A549 (cell line): ENCODE data around the gene C1QTNF1. TPM values are rescaled to one million over a fixed set of nuclear protein-coding genes. Genes with fewer than 3 reads are reported as not detected.

ENCODE experiments used
- ATAC-seq, 2 experiments: fragments of 200-7000 bp in 1 of 2; fragments of >200 bp in 1 of 2; cut with Nextera tagmentation in 1 of 2; cut with Tn5 transposase in 1 of 2; 3 replicates each; pipeline versions ENCODE4 v1.8.0 to v1.9.1; 2018 to 2020; ENCODE audit warnings: mild to moderate bottlenecking in 1 of 2, moderate library complexity in 1 of 2
- CTCF ChIA-PET: fragments of 300-600 bp; sonication (Branson Sonifier 250); formaldehyde crosslinking; extraction: SDS; loops from one replicate; lab custom pipeline; 2021; ENCODE audit warnings: antibody characterized with exemption, inconsistent platforms; lab: Yijun Ruan, JAX
- POLR2A ChIA-PET: fragments of 350-600 bp; formaldehyde crosslinking; extraction: SDS; loops from one replicate; lab custom pipeline; 2021; ENCODE audit warnings: antibody characterized with exemption, inconsistent platforms; lab: Yijun Ruan, JAX
- DNase-seq, 2 experiments: peaks; one replicate each; pipeline versions ENCODE4 v3.0.0 to v3.0.0-alpha.2; 2011 to 2016; ENCODE audit warnings: low read depth in 1 of 2, low spot score in 1 of 2
- FAIRE-seq: peaks from 2 replicates; lab custom pipeline; 2011; peaks lifted over from hg19 to GRCh38; lab: Jason Lieb, UNC
- H3K27ac ChIP-seq, 2 experiments: fragments of >200 bp; sonication (Bioruptor Twin); formaldehyde crosslinking; 3 replicates each; pipeline ENCODE4 v1.5.1; 2016 to 2017
- H3K4me1 ChIP-seq: fragments of >200 bp; sonication (Bioruptor Twin); formaldehyde crosslinking; 3 replicates; pipeline ENCODE4 v1.6.1; 2016
- H3K4me2 ChIP-seq: fragments of >200 bp; sonication (Bioruptor Twin); formaldehyde crosslinking; 3 replicates; pipeline ENCODE4 v1.6.1; 2016
- H3K4me3 ChIP-seq: fragments of >200 bp; sonication (Bioruptor Twin); formaldehyde crosslinking; 3 replicates; pipeline ENCODE4 v1.5.1; 2016
- H3K9me3 ChIP-seq: fragments of >200 bp; sonication (Bioruptor Twin); formaldehyde crosslinking; 3 replicates; pipeline ENCODE4 v1.6.1; 2016
- ATOH8 ChIP-seq: fragments of 250-450 bp; sonication (Bioruptor Pico); IDR thresholded peaks from 2 replicates; pipeline ENCODE4 v1.5.0; 2020; ENCODE audit warnings: low read depth, mild to moderate bottlenecking, moderate library complexity
- BCL3 ChIP-seq: fragments of >200 bp; sonication (Bioruptor Twin); formaldehyde crosslinking; IDR thresholded peaks from 3 replicates; pipeline ENCODE4 v1.6.1; 2016
- CTCF ChIP-seq: fragments of >200 bp; sonication (Bioruptor Twin); formaldehyde crosslinking; IDR thresholded peaks from 3 replicates; pipeline ENCODE4 v1.5.1; 2016
- EP300 ChIP-seq, 2 experiments: fragments of >200 bp; sonication (Bioruptor Twin); formaldehyde crosslinking; IDR thresholded peaks; 2 replicates in 1 of 2; 3 replicates in 1 of 2; pipeline ENCODE4 v1.6.1; 2016 to 2017
- HDAC2 ChIP-seq: fragments of 200-600 bp; sonication (generic); IDR thresholded peaks from 2 replicates; pipeline ENCODE4 v1.6.1; 2016
- HEYL ChIP-seq: fragments of 250-450 bp; sonication (Bioruptor Pico); IDR thresholded peaks from 2 replicates; pipeline ENCODE4 v1.8.0; 2021; ENCODE audit warnings: mild to moderate bottlenecking, moderate library complexity
- JUN ChIP-seq, 2 experiments: fragments of >200 bp; sonication (Bioruptor Twin); formaldehyde crosslinking; IDR thresholded peaks; 2 replicates in 1 of 2; 3 replicates in 1 of 2; pipeline ENCODE4 v1.6.1; 2016 to 2017
- JUNB ChIP-seq: fragments of >200 bp; sonication (Bioruptor Twin); formaldehyde crosslinking; IDR thresholded peaks from 2 replicates; pipeline ENCODE4 v1.6.1; 2016
- KDM1A ChIP-seq: fragments of 200-600 bp; sonication (generic); IDR thresholded peaks from 2 replicates; pipeline ENCODE4 v1.6.1; 2016; ENCODE audit warnings: low read depth, mild to moderate bottlenecking
- KDM5A ChIP-seq: fragments of 200-600 bp; sonication (generic); IDR thresholded peaks from 2 replicates; pipeline ENCODE4 v1.6.1; 2016; ENCODE audit warnings: antibody characterized with exemption, mild to moderate bottlenecking
- MAFK ChIP-seq: fragments of 450-650 bp; IDR thresholded peaks from 2 replicates; pipeline ENCODE4 v1.6.1; 2014; ENCODE audit not compliant: partially characterized antibody
- NFE2L2 ChIP-seq: fragments of 150-350 bp; conservative IDR thresholded peaks from 2 replicates; pipeline ENCODE4 v1.6.1; 2014; ENCODE audit warnings: low read length
- RCOR1 ChIP-seq: fragments of 150-350 bp; IDR thresholded peaks from 2 replicates; pipeline ENCODE4 v1.6.1; 2014; ENCODE audit warnings: antibody characterized with exemption, low read length, low read depth
- REST ChIP-seq: fragments of 200-600 bp; sonication (generic); IDR thresholded peaks from 2 replicates; pipeline ENCODE4 v1.6.1; 2016; ENCODE audit warnings: antibody characterized with exemption, mild to moderate bottlenecking, moderate library complexity
- RFX5 ChIP-seq: fragments of 450-650 bp; IDR thresholded peaks from 2 replicates; pipeline ENCODE4 v1.7.1; 2014; ENCODE audit warnings: antibody characterized with exemption, mild to moderate bottlenecking, moderate library complexity
- RNF2 ChIP-seq: fragments of 200-600 bp; sonication (generic); IDR thresholded peaks from 2 replicates; pipeline ENCODE4 v1.6.1; 2016; ENCODE audit warnings: low read depth, mild to moderate bottlenecking, antibody characterized with exemption, moderate library complexity, borderline replicate concordance
- SREBF2 ChIP-seq: fragments of 450-650 bp; IDR thresholded peaks from 2 replicates; pipeline ENCODE4 v1.6.1; 2014; ENCODE audit warnings: mild to moderate bottlenecking, moderate library complexity
- TFCP2L1 ChIP-seq: fragments of 250-450 bp; sonication (Bioruptor Pico); IDR thresholded peaks from 2 replicates; pipeline ENCODE4 v1.5.0; 2021; ENCODE audit warnings: mild to moderate bottlenecking
- TP53 ChIP-seq: fragments of 250-450 bp; sonication (Bioruptor Pico); IDR thresholded peaks from 2 replicates; pipeline ENCODE4 v1.5.0; 2021; ENCODE audit warnings: mild to moderate bottlenecking, moderate library complexity
- ZFP36 ChIP-seq: fragments of 450-650 bp; IDR thresholded peaks from 2 replicates; pipeline ENCODE4 v1.6.1; 2014; ENCODE audit warnings: borderline replicate concordance; ENCODE audit not compliant: partially characterized antibody
- ZSCAN20 ChIP-seq: fragments of 250-450 bp; sonication (Bioruptor Pico); IDR thresholded peaks from 2 replicates; pipeline ENCODE4 v1.8.0; 2022; ENCODE audit warnings: mild to moderate bottlenecking, moderate library complexity
- WGBS: methylation state at CpG from one replicate; pipeline ENCODE4 v1.1.6; 2017; ENCODE audit errors: missing lambda C conversion rate; 5-methylcytosine and 5-hydroxymethylcytosine counted together
- polyA plus RNA-seq, 4 experiments: library from polyadenylated mRNA; depleted of rRNA in 3 of 4; stranded (reverse); fragments of >200 nt; fragmentation: RNase III in 1 of 4; extraction: RNeasy Plus Mini Kit Qiagen cat#74134 plus additional on column Dnase treatment in 1 of 4; gene quantifications; 2 replicates in 3 of 4; 3 replicates in 1 of 4; pipeline ENCODE4 v1.2.3, GENCODE V29; 2011 to 2017

The C1QTNF1 gene
- polyA plus RNA-seq, 2 of the 4 experiments (the other 2 are of a cell fraction), result 10.2 to 26.1 TPM

- POLR2A ChIA-PET, result interaction anchor here (0.9 kb wide), 1 partner anchor 12 kb away, joined by 3 read pairs; no protein-coding TSS in a partner anchor
- CTCF ChIA-PET, result interaction anchor here (0.6 to 19.8 kb wide), 61 partner anchors 9 to 686 kb away, joined by 3 to 555 read pairs (median 5); partner anchors contain the start of genes ENGASE and RBFOX3
- Histone ChIP-seq H3K4me3 (no peak overlapping the region), H3K4me2 (no peak overlapping the region), H3K4me1 (no peaks in the 10 kb centered on the region), H3K9me3 (no peaks in the 10 kb centered on the region), H3K27ac (no peak overlapping the region)
- no peak for FAIRE-seq
- TF ChIP-seq ATOH8 (no peak), TP53 (no peak), RNF2 (no peak), REST (no peak), SREBF2 (no peak), CTCF (no peak), KDM1A (no peak), JUN (IDR thresholded peaks at IDR 0.05) (no peak), TFCP2L1 (CRISPR knock-in tag) (no peak), HDAC2 (no peak), RCOR1 (no peak), ZSCAN20 (CRISPR knock-in tag) (no peak), KDM5A (no peak), EP300 (IDR thresholded peaks at IDR 0.05) (no peak), RFX5 (no peak), ZFP36 (no peak), BCL3 (no peak), JUNB (no peak), MAFK (no peak)
- ATAC-seq, result no peak
- WGBS, result 90% methylated on average over 25 of the region's 26 CpGs
- DNase-seq, result no peak
These were observed 64.5 kb downstream of the C1QTNF1 start for GRCh38 chr17:79088247-79088996.

- Histone ChIP-seq H3K4me2 (no peak overlapping the region), H3K9me3 (no peaks in the 10 kb centered on the region), H3K4me1 (no peaks in the 10 kb centered on the region), H3K4me3 (no peak overlapping the region), H3K27ac (no peak overlapping the region)
- ChIA-PET POLR2A (no interaction called here), CTCF (interaction anchor here (0.9 to 19.8 kb wide), 24 partner anchors 8 to 618 kb away, joined by 3 to 555 read pairs (median 16); partner anchors contain the start of genes ENGASE and RBFOX3)
- DNase-seq, result no peak
- no peak for FAIRE-seq
- WGBS, result 94% methylated on average over 7 of the region's 8 CpGs
- TF ChIP-seq HEYL, result no peak
- no peak for TF ChIP-seq NFE2L2
- no peak for TF ChIP-seq REST
- no peak for TF ChIP-seq HDAC2
- no peak for ATAC-seq
These were observed 65.0 kb downstream of the C1QTNF1 start for GRCh38 chr17:79088997-79089328.
